B cell (primary cell): Measurements from ENCODE around the gene NR5A1. TPM values are rescaled to one million over a fixed set of nuclear protein-coding genes. Genes with fewer than 3 reads are reported as not detected.

Source experiments
- ATAC-seq: fragments of 200-7000 bp; cut with Tn5 transposase; one replicate; pipeline ENCODE4 v1.10.0; 2021; ENCODE audit warnings: low read depth, mild to moderate bottlenecking, moderate number of reproducible peaks, moderate library complexity
- CTCF ChIA-PET: fragments of 350-600 bp; sonication (Branson Sonifier 250); formaldehyde crosslinking; loops from one replicate; lab custom pipeline; 2021; ENCODE audit warnings: antibody characterized with exemption, inconsistent platforms; lab: Charles Lee
- POLR2A ChIA-PET: fragments of 350-600 bp; sonication (Branson Sonifier 250); formaldehyde crosslinking; loops from one replicate; lab custom pipeline; 2021; ENCODE audit warnings: antibody characterized with exemption; lab: Charles Lee
- DNase-seq: peaks from one replicate; pipeline ENCODE4 v3.0.0; 2013
- H2AFZ ChIP-seq: 2 replicates; pipeline ENCODE4 v1.6.1; 2012; ENCODE audit warnings: mild to moderate bottlenecking, low read depth, low read length; ENCODE audit not compliant: insufficient read depth, poor library complexity, severe bottlenecking
- H3K27ac ChIP-seq, 2 donors: 1 replicate in 1 of 2; 2 replicates in 1 of 2; pipeline ENCODE4 v1.5.1; 2012 to 2013; ENCODE audit warnings: low read length in 2 of 2, mild to moderate bottlenecking in 2 of 2, moderate library complexity in 1 of 2
- H3K27me3 ChIP-seq, 4 experiments: fragments of 200-600 bp in 1 of 4; sonication (generic) in 1 of 4; replicated peaks in 1 of 4; 1 replicate in 2 of 4; 2 replicates in 2 of 4; pipeline versions ENCODE4 v1.6.1 to v1.7.0; 2013 to 2016; ENCODE audit warnings: low read length in 3 of 4, mild to moderate bottlenecking in 2 of 4, mixed read lengths in 1 of 4, moderate library complexity in 1 of 4; ENCODE audit not compliant: insufficient read depth in 4 of 4, control insufficient read depth in 3 of 4; ENCODE audit errors: control extremely low read depth in 1 of 4
- H3K36me3 ChIP-seq, 2 experiments: replicated peaks in 1 of 2; 1 replicate in 1 of 2; 2 replicates in 1 of 2; pipeline versions ENCODE4 v1.6.1 to v1.7.1; 2013; ENCODE audit warnings: low read length in 1 of 2; ENCODE audit not compliant: insufficient read depth in 2 of 2, control insufficient read depth in 1 of 2; ENCODE audit errors: control extremely low read depth in 1 of 2, extremely low read depth in 1 of 2
- H3K4me1 ChIP-seq, 2 donors: fragments of 200-600 bp in 1 of 2; sonication (generic) in 1 of 2; 1 replicate in 1 of 2; 2 replicates in 1 of 2; pipeline versions ENCODE4 v1.5.1 to v1.6.1; 2013 to 2017; ENCODE audit warnings: low read length in 2 of 2; ENCODE audit not compliant: control insufficient read depth in 2 of 2, insufficient read depth in 2 of 2
- H3K4me2 ChIP-seq: replicated peaks from 2 replicates; pipeline ENCODE3; 2012; ENCODE audit warnings: mild to moderate bottlenecking, low read depth, low read length; ENCODE audit not compliant: poor library complexity, severe bottlenecking
- H3K4me3 ChIP-seq, 5 experiments: fragments of 200-600 bp in 1 of 5; sonication (generic) in 1 of 5; 1 replicate in 3 of 5; 2 replicates in 2 of 5; pipeline versions ENCODE4 v1.5.1 to v1.7.0; 2011 to 2016; ENCODE audit warnings: low read length in 4 of 5, mild to moderate bottlenecking in 4 of 5, low read depth in 2 of 5, control low read depth in 1 of 5, moderate library complexity in 1 of 5; ENCODE audit not compliant: insufficient read depth in 1 of 5; ENCODE audit errors: control extremely low read depth in 1 of 5, extremely low read depth in 1 of 5
- H3K79me2 ChIP-seq: fragments of 200-600 bp; sonication (generic); one replicate; pipeline ENCODE4 v1.6.0; 2016; ENCODE audit warnings: low read length; ENCODE audit not compliant: control insufficient read depth, insufficient read depth
- H3K9ac ChIP-seq: fragments of 200-600 bp; sonication (generic); 2 replicates; pipeline ENCODE4 v1.6.1; 2017; ENCODE audit warnings: mild to moderate bottlenecking, low read length, moderate library complexity
- H3K9me3 ChIP-seq, 3 donors: one replicate each; pipeline versions ENCODE4 v1.6.1 to v1.7.1; 2013; ENCODE audit warnings: low read length in 2 of 3; ENCODE audit not compliant: control insufficient read depth in 2 of 3, insufficient read depth in 1 of 3; ENCODE audit errors: control extremely low read depth in 1 of 3
- H4K20me1 ChIP-seq: 2 replicates; pipeline ENCODE4 v1.6.0; 2012; ENCODE audit warnings: mild to moderate bottlenecking, low read length; ENCODE audit not compliant: insufficient read depth, control insufficient read depth, poor library complexity, severe bottlenecking
- H3K27ac Mint-ChIP-seq: one replicate; pipeline ENCODE4 v1.8.0; 2021; ENCODE audit warnings: mixed read lengths
- H3K27me3 Mint-ChIP-seq: one replicate; pipeline ENCODE4 v1.8.0; 2021; ENCODE audit warnings: mixed read lengths
- H3K4me1 Mint-ChIP-seq: one replicate; pipeline ENCODE4 v1.8.0; 2021; ENCODE audit warnings: mixed read lengths
- H3K4me3 Mint-ChIP-seq: one replicate; pipeline ENCODE4 v1.8.0; 2021; ENCODE audit warnings: mixed read lengths
- H3K9me3 Mint-ChIP-seq: one replicate; pipeline ENCODE4 v1.8.0; 2022; ENCODE audit warnings: mixed read lengths; ENCODE audit not compliant: insufficient read depth
- CTCF ChIP-seq: fragments of 200-600 bp; IDR thresholded peaks from one replicate; pipeline ENCODE4 v1.8.0; 2022; ENCODE audit warnings: antibody characterized with exemption, mild to moderate bottlenecking
- EZH2 ChIP-seq: IDR thresholded peaks from 2 replicates; pipeline ENCODE4 v1.6.1; 2012; ENCODE audit warnings: borderline replicate concordance, low read depth, mild to moderate bottlenecking, moderate library complexity, low read length; ENCODE audit not compliant: insufficient read depth, poor library complexity, severe bottlenecking
- whole genome bisulfite sequencing: methylation state at CpG from one replicate; pipeline ENCODE4 v1.1.5; 2013; ENCODE audit warnings: missing lambda C conversion rate; ENCODE audit not compliant: insufficient coverage; 5-methylcytosine and 5-hydroxymethylcytosine counted together
- intact Hi-C: fragments of 100-400 bp; cut with micrococcal nuclease; formaldehyde crosslinking; loops from one replicate; pipeline ENCODE4 v1.10.0; 2022
- polyA plus RNA-seq: library from polyadenylated mRNA; depleted of rRNA; stranded (reverse); fragments of >200 nt; gene quantifications from 2 replicates; pipeline ENCODE4 v1.2.3, GENCODE V29; 2012
- total RNA-seq, 2 donors: library from RNA; stranded (reverse); fragments of 120-200 nt in 1 of 2; gene quantifications; 1 replicate in 1 of 2; 2 replicates in 1 of 2; pipeline versions ENCODE4 v1.2.3 to v1.2.4, GENCODE V29; 2013 to 2022

NR5A1 gene
- total and polyA plus RNA-seq, 2 donors (not counting 1 experiment from before 2014, with no cell fraction given), result not detected

- no peaks in the 10 kb centered on the region for H4K20me1 ChIP-seq
- ChIA-PET CTCF (no interaction called here), POLR2A (no interaction called here)
- ATAC-seq (no peak), DNase-seq (no peak)
- intact Hi-C loops, result no loop called here
- H3K4me1 ChIP-seq, result no peaks in the 10 kb centered on the region
- peaks cover 3% of the 10 kb centered on the region for H3K9me3 Mint-ChIP-seq
- no peak for TF ChIP-seq EZH2
- no peak for TF ChIP-seq CTCF
- H3K27ac ChIP-seq, result no peak overlapping the region
- no peaks in the 10 kb centered on the region for H3K79me2 ChIP-seq
- peaks cover 0 to 23% (median 7%) of the 10 kb centered on the region in 3 donors for H3K9me3 ChIP-seq
- H3K4me3 ChIP-seq, result no peak overlapping the region
- no peak overlapping the region for H2AFZ ChIP-seq
- H3K4me2 ChIP-seq, result no peak overlapping the region
- H3K27me3 Mint-ChIP-seq, result peaks cover 34% of the 10 kb centered on the region
- no peaks in the 10 kb centered on the region for H3K36me3 ChIP-seq
- WGBS, result 99% methylated on average over 8 of the region's 10 CpGs
- no peak overlapping the region for H3K27ac Mint-ChIP-seq
- peaks cover 0 to 10% (median 0%) of the 10 kb centered on the region in 4 experiments for H3K27me3 ChIP-seq
- H3K9ac ChIP-seq, result no peak overlapping the region
- H3K4me1 Mint-ChIP-seq, result no peaks in the 10 kb centered on the region
- no peak overlapping the region for H3K4me3 Mint-ChIP-seq
Measured at GRCh38 chr9:124440786-124441185, 66.4 kb downstream of the NR5A1 start.

DNA sequence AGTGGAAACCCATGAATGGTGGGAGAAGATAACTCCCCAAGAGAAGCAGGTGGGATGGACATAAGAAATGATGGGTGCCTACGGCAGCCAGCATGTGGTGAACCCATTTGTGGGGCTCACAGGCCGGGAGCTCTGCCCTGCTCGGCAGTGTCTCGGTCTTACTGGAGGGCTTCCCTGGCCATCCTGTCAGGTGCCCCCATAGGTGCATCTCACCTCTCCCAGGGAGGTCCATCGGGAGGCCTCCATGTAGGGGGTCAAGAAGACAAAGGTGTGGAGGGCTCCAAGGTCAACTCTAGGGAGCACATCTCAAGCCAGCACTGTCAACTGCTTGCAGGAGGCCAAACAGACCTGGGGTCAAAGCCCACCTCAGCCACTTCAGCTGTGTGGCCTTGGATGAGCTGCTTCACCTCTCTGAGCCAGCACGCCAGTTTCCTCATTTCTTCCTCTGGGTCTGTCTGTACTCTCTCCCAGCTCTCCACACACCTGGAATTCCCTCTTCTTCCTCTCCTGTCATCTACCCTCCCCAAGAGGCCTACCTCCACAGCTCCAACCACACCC lies 67.4 kb downstream of the NR5A1 start:
- TF ChIP-seq CTCF, result no peak
- TF ChIP-seq EZH2, result no peak
- Mint-ChIP-seq H3K4me3 (no peak overlapping the region), H3K4me1 (no peaks in the 10 kb centered on the region), H3K9me3 (peaks cover 3% of the 10 kb centered on the region), H3K27me3 (peaks cover 32% of the 10 kb centered on the region), H3K27ac (no peak overlapping the region)
- no peak overlapping the region for H3K4me3 ChIP-seq
- H3K9me3 ChIP-seq, result peaks cover 0 to 23% (median 7%) of the 10 kb centered on the region in 3 donors
- intact Hi-C loops, result no loop called here
- 96% methylated on average over 5 of the region's 6 CpGs for WGBS
- ATAC-seq (no peak), DNase-seq (no peak)
- ChIA-PET CTCF (interaction anchor here (1.0 kb wide), 1 partner anchor 8 kb away, joined by 3 read pairs; no protein-coding TSS in a partner anchor), POLR2A (no interaction called here)
- H2AFZ ChIP-seq, result no peak overlapping the region
- peaks cover 0 to 10% (median 0%) of the 10 kb centered on the region in 4 experiments for H3K27me3 ChIP-seq
- no peaks in the 10 kb centered on the region for H3K4me1 ChIP-seq
- H4K20me1 ChIP-seq, result no peaks in the 10 kb centered on the region
- H3K79me2 ChIP-seq, result no peaks in the 10 kb centered on the region
- H3K36me3 ChIP-seq, result no peaks in the 10 kb centered on the region
- H3K27ac ChIP-seq, result no peak overlapping the region
- H3K4me2 ChIP-seq, result no peak overlapping the region
- H3K9ac ChIP-seq, result no peak overlapping the region
